Activated CD8-positive, alpha-beta memory T cell treated with anti-CD3 and anti-CD28 coated beads, Interleukin-2, amount 50 U/mL, for 1 hour (primary cell): ENCODE results near the gene KIRREL2.
A peak's percentile ranks its signal among the peaks of the same experiment; 100 is the strongest.
"Not testable (repeated sequence)": the region's sequence is repeated elsewhere in the genome, so short reads cannot be mapped to it uniquely, and the experiment has no call there.

Experiments used
- DNase-seq: peaks from one replicate; pipeline ENCODE4 v3.0.0-alpha.2; 2020; ENCODE audit errors: extremely low read depth

KIRREL2 gene

GRCh38 chr19:35897706-35898451, 41.2 kb downstream of the KIRREL2 start:
- no peak for DNase-seq

- DNase-seq, result no peak
Observed at GRCh38 chr19:35898499-35898809, 41.7 kb downstream of the KIRREL2 start.

- DNase-seq, result peak; percentile 59
Observed at GRCh38 chr19:35899547-35900214, 43.0 kb downstream of the KIRREL2 start.

- DNase-seq, result no peak
Observed at GRCh38 chr19:35901055-35901644, 44.4 kb downstream of the KIRREL2 start.

GRCh38 chr19:35901854-35902661, 45.3 kb downstream of the KIRREL2 start, which contains the start of gene HCST:
Gene HCST, plus strand, starts transcription at chr19:35902529. Its CDS starts 65 bp downstream, at chr19:35902594.
- DNase-seq, result no peak

GRCh38 chr19:35902870-35903475, 46.3 kb downstream of the KIRREL2 start:
- DNase-seq, result no peak

GRCh38 chr19:35903550-35904179, 47.0 kb downstream of the KIRREL2 start:
- peak; percentile 80 for DNase-seq

GRCh38 chr19:35904311-35905068, 47.8 kb downstream of the KIRREL2 start:
- DNase-seq, result no peak

- no peak for DNase-seq
Observed at GRCh38 chr19:35905178-35905727, 48.5 kb downstream of the KIRREL2 start.

- no peak for DNase-seq
Observed at GRCh38 chr19:35907377-35907745, 50.6 kb downstream of the KIRREL2 start.

GRCh38 chr19:35908010-35908441, 51.3 kb downstream of the KIRREL2 start, which contains the start of gene TYROBP:
Gene TYROBP, minus strand, starts transcription at chr19:35908295. Its CDS starts 67 bp downstream, at chr19:35908228.
- no peak for DNase-seq

- DNase-seq, result no peak
Observed at GRCh38 chr19:35908973-35909683, 52.4 kb downstream of the KIRREL2 start.

- DNase-seq, result no peak
Observed at GRCh38 chr19:35909684-35910035, 52.9 kb downstream of the KIRREL2 start.

GRCh38 chr19:35910355-35910754, 53.6 kb downstream of the KIRREL2 start:
- DNase-seq, result not testable (repeated sequence)

GRCh38 chr19:35911173-35911572, 54.5 kb downstream of the KIRREL2 start:
- DNase-seq, result no peak

GRCh38 chr19:35911790-35912189, 55.1 kb downstream of the KIRREL2 start:
- no peak for DNase-seq

GRCh38 chr19:35913589-35913988, 56.9 kb downstream of the KIRREL2 start:
- DNase-seq, result no peak

GRCh38 chr19:35915443-35915842, 58.7 kb downstream of the KIRREL2 start:
- no peak for DNase-seq
